HepG2 (cell line): ENCODE measurements around the gene HOMEZ. TPM values are rescaled to one million over a fixed set of nuclear protein-coding genes. Genes with fewer than 3 reads are reported as not detected.

Experiments used
- ARNTL ChIP-seq: sonication (generic); formaldehyde crosslinking; IDR thresholded peaks from 2 replicates; pipeline ENCODE4 v1.4.0; 2020; ENCODE audit warnings: mild to moderate bottlenecking, missing genetic modification reagents
- FIP1L1 ChIP-seq: fragments of 200-400 bp; formaldehyde crosslinking; IDR thresholded peaks from 2 replicates; pipeline ENCODE4 v1.6.1; 2018; ENCODE audit warnings: low read depth, mild to moderate bottlenecking, low read length, moderate library complexity, borderline replicate concordance; ENCODE audit not compliant: insufficient read depth
- HDAC6 ChIP-seq: fragments of 200-600 bp; sonication (generic); IDR thresholded peaks from 2 replicates; pipeline ENCODE4 v1.7.0; 2017; ENCODE audit warnings: mild to moderate bottlenecking, antibody characterized with exemption, low read length, low read depth
- ISL2 ChIP-seq: sonication (generic); formaldehyde crosslinking; IDR thresholded peaks from 2 replicates; pipeline ENCODE4 v1.5.0; 2020; ENCODE audit warnings: missing genetic modification reagents
- MBD4 ChIP-seq: IDR thresholded peaks from 2 replicates; pipeline ENCODE4 v1.6.1; 2012; ENCODE audit warnings: low read length, inconsistent platforms, borderline replicate concordance
- MTA3 ChIP-seq: sonication (generic); formaldehyde crosslinking; IDR thresholded peaks from 2 replicates; pipeline ENCODE4 v1.4.0; 2020; ENCODE audit warnings: missing genetic modification reagents
- ONECUT2 ChIP-seq: sonication (generic); formaldehyde crosslinking; IDR thresholded peaks from 2 replicates; pipeline ENCODE4 v1.4.0; 2020; ENCODE audit warnings: missing genetic modification reagents
- PCBP1 ChIP-seq: fragments of 200-400 bp; formaldehyde crosslinking; IDR thresholded peaks from 2 replicates; pipeline ENCODE4 v1.6.1; 2017; ENCODE audit warnings: mild to moderate bottlenecking, low read depth, low read length, borderline replicate concordance
- REPIN1 ChIP-seq: sonication (generic); formaldehyde crosslinking; IDR thresholded peaks from 2 replicates; pipeline ENCODE4 v1.8.0; 2022; ENCODE audit warnings: missing genetic modification reagents, low read depth, mild to moderate bottlenecking, borderline replicate concordance
- SMARCC2 ChIP-seq: fragments of 450-650 bp; IDR thresholded peaks from 2 replicates; pipeline ENCODE4 v1.6.1; 2017; ENCODE audit warnings: antibody characterized with exemption, mild to moderate bottlenecking
- SYNCRIP ChIP-seq: fragments of 200-400 bp; formaldehyde crosslinking; IDR thresholded peaks from 2 replicates; pipeline ENCODE4 v1.6.1; 2018; ENCODE audit warnings: mild to moderate bottlenecking, low read depth, low read length; ENCODE audit not compliant: insufficient read depth
- TERF1 ChIP-seq: sonication (generic); formaldehyde crosslinking; IDR thresholded peaks from 2 replicates; pipeline ENCODE4 v1.8.0; 2022; ENCODE audit warnings: mild to moderate bottlenecking, missing genetic modification reagents, moderate library complexity
- ZBTB49 ChIP-seq: sonication (generic); formaldehyde crosslinking; IDR thresholded peaks from 2 replicates; pipeline ENCODE4 v1.4.0; 2020; ENCODE audit warnings: missing genetic modification reagents, borderline replicate concordance
- ZBTB7A ChIP-seq: sonication (generic); formaldehyde crosslinking; IDR thresholded peaks from 2 replicates; pipeline ENCODE4 v1.8.0; 2022; ENCODE audit warnings: mild to moderate bottlenecking, missing genetic modification reagents
- ZNF225 ChIP-seq: sonication (generic); formaldehyde crosslinking; IDR thresholded peaks from 2 replicates; pipeline ENCODE4 v1.4.0; 2020; ENCODE audit warnings: mild to moderate bottlenecking, missing genetic modification reagents
- ZNF234 ChIP-seq: sonication (generic); formaldehyde crosslinking; conservative IDR thresholded peaks from 2 replicates; pipeline ENCODE4 v1.5.1; 2020; ENCODE audit warnings: mild to moderate bottlenecking, missing genetic modification reagents
- ZNF251 ChIP-seq: sonication (generic); formaldehyde crosslinking; IDR thresholded peaks from 2 replicates; pipeline ENCODE4 v1.9.0; 2021; ENCODE audit warnings: mild to moderate bottlenecking, missing genetic modification reagents
- ZNF530 ChIP-seq: sonication (generic); formaldehyde crosslinking; IDR thresholded peaks from 2 replicates; pipeline ENCODE4 v1.5.0; 2020; ENCODE audit warnings: low read depth, mild to moderate bottlenecking, missing genetic modification reagents
- ZNF761 ChIP-seq: sonication (generic); formaldehyde crosslinking; conservative IDR thresholded peaks from 2 replicates; pipeline ENCODE4 v1.4.0; 2020; ENCODE audit warnings: mild to moderate bottlenecking, missing genetic modification reagents
- ZNF841 ChIP-seq: sonication (generic); formaldehyde crosslinking; IDR thresholded peaks from 2 replicates; pipeline ENCODE4 v1.8.1; 2023; ENCODE audit warnings: missing genetic modification reagents, borderline replicate concordance
- ZSCAN31 ChIP-seq: sonication (generic); formaldehyde crosslinking; IDR thresholded peaks from 2 replicates; pipeline ENCODE4 v1.5.0; 2020; ENCODE audit warnings: low read depth, mild to moderate bottlenecking, missing genetic modification reagents
- polyA plus RNA-seq, 8 experiments: library from polyadenylated mRNA; depleted of rRNA in 3 of 8; stranded (reverse) in 7 of 8; unstranded in 1 of 8; fragments of >200 nt; fragmentation: Illumina TruSeq in 4 of 8; extraction: Trizol in 4 of 8; gene quantifications; 2 replicates each; pipeline versions ENCODE4 v1.2.1 to v1.2.3, GENCODE V29; 2011 to 2016; ENCODE audit warnings: low read depth in 4 of 8, missing spikeins in 1 of 8, mixed read lengths in 1 of 8; ENCODE audit not compliant: insufficient read depth in 1 of 8
- total RNA-seq, 5 experiments: library from RNA; depleted of rRNA; stranded (reverse); fragments of >200 nt; fragmentation: Illumina TruSeq; extraction: Trizol; gene quantifications; 2 replicates each; pipeline ENCODE4 v1.2.3, GENCODE V29; 2016; ENCODE audit warnings: low read depth in 1 of 5
- TF ChIP-seq, protein P1 (sequence below): sonication (generic); formaldehyde crosslinking; IDR thresholded peaks from 2 replicates; pipeline ENCODE4 v1.4.0; 2020; ENCODE audit warnings: low read depth, mild to moderate bottlenecking, missing genetic modification reagents
- TF ChIP-seq, protein P2 (sequence below): sonication (generic); formaldehyde crosslinking; IDR thresholded peaks from 2 replicates; pipeline ENCODE4 v1.8.0; 2022; ENCODE audit warnings: mild to moderate bottlenecking, missing genetic modification reagents, moderate library complexity

The HOMEZ gene
- total and polyA plus RNA-seq, 2 of the 13 experiments (the other 11 are each of a cell fraction or from before 2014, with no cell fraction given): 14.5 to 31.8 TPM

DNA sequence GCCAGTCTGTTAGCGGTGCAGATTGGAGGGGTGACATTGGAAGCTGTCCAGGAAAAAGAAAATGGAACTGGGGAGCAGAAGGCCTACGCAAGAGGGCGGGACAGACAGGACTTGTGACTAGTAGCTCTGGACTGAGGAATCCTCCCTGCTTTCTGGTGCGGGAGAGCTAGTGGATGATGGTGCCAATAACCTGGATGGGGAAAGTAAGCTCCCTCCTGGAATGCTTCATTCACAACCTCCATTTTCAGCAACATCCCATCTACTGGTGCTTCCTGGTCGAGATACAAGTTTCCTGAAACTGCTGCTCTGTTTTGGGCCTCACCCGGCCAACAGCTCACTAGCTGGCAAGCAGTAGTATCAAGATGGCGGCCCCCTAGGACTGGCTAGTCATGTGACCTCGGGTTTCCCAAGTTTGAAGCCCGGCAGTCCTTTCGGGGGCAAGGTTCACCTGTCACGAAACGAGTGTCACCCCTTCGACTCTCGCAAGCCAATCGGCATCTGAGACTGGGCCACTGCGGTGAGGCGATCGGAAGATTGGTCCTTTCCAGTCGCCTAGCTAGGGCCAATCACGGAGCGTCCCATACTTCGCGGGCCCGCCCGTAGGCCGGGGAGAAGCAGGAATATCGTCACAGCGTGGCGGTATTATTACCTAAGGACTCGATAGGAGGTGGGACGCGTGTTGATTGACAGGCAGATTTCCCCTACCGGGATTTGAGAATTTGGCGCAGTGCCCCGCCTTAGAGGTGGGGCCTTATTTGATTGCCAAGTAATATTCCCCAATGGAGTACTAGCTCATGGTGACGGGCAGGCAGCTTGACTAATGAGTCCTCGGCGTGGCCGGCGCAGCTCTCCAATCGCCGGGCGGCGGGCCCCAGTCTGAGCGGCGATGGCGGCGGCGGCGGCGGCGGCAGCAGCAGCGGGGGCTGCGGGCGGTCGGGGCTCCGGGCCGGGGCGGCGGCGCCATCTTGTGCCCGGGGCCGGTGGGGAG, 34.9 kb upstream of the HOMEZ start, which contains the start of gene PABPN1 (continued):
- TF ChIP-seq SMARCC2 (peak; percentile 12; the same call in 1 of the 2 replicates), PCBP1 (no peak), ZSCAN31 (CRISPR knock-in tag) (peak; percentile 51; the same call in 1 of the 2 replicates), ZBTB49 (CRISPR knock-in tag) (peak; percentile 94), ISL2 (CRISPR knock-in tag) (peak; percentile 91), ZNF841 (CRISPR knock-in tag) (peak; percentile 39; the same call in 1 of the 2 replicates), MBD4 (no peak), HDAC6 (no peak), ZNF530 (CRISPR knock-in tag) (no peak), FIP1L1 (peak; percentile 96; the same call in 1 of the 2 replicates), ZBTB7A (CRISPR knock-in tag) (peak; percentile 92), ARNTL (CRISPR knock-in tag) (peak; percentile 84), ZNF225 (CRISPR knock-in tag) (peak; percentile 99), ONECUT2 (peak; percentile 13; the same call in 1 of the 2 replicates), ZNF234 (CRISPR knock-in tag) (no peak), TERF1 (CRISPR knock-in tag) (no peak), SYNCRIP (no peak), MTA3 (no peak), ZNF251 (CRISPR knock-in tag) (peak; percentile 82; the same call in 1 of the 2 replicates), ZNF761 (peak; percentile 98), REPIN1 (CRISPR knock-in tag) (peak; percentile 99)
- TF ChIP-seq, protein P1, sequence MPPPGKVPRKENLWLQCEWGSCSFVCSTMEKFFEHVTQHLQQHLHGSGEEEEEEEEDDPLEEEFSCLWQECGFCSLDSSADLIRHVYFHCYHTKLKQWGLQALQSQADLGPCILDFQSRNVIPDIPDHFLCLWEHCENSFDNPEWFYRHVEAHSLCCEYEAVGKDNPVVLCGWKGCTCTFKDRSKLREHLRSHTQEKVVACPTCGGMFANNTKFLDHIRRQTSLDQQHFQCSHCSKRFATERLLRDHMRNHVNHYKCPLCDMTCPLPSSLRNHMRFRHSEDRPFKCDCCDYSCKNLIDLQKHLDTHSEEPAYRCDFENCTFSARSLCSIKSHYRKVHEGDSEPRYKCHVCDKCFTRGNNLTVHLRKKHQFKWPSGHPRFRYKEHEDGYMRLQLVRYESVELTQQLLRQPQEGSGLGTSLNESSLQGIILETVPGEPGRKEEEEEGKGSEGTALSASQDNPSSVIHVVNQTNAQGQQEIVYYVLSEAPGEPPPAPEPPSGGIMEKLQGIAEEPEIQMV (CRISPR knock-in tag): peak; percentile 81
- TF ChIP-seq, protein P2, sequence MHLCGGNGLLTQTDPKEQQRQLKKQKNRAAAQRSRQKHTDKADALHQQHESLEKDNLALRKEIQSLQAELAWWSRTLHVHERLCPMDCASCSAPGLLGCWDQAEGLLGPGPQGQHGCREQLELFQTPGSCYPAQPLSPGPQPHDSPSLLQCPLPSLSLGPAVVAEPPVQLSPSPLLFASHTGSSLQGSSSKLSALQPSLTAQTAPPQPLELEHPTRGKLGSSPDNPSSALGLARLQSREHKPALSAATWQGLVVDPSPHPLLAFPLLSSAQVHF (CRISPR knock-in tag): peak; percentile 91; the same call in 1 of the 2 replicates
